GM19324 (cell line): ENCODE measurements around the gene TEDC1.

Source experiments
- ATAC-seq: cut with Tn5 transposase; IDR thresholded peaks from one replicate; pipeline ENCODE4 v1.9.1; 2021; ENCODE audit warnings: mild to moderate bottlenecking, moderate library complexity; ENCODE audit not compliant: unreplicated experiment, low FRiP score

TEDC1 gene

DNA sequence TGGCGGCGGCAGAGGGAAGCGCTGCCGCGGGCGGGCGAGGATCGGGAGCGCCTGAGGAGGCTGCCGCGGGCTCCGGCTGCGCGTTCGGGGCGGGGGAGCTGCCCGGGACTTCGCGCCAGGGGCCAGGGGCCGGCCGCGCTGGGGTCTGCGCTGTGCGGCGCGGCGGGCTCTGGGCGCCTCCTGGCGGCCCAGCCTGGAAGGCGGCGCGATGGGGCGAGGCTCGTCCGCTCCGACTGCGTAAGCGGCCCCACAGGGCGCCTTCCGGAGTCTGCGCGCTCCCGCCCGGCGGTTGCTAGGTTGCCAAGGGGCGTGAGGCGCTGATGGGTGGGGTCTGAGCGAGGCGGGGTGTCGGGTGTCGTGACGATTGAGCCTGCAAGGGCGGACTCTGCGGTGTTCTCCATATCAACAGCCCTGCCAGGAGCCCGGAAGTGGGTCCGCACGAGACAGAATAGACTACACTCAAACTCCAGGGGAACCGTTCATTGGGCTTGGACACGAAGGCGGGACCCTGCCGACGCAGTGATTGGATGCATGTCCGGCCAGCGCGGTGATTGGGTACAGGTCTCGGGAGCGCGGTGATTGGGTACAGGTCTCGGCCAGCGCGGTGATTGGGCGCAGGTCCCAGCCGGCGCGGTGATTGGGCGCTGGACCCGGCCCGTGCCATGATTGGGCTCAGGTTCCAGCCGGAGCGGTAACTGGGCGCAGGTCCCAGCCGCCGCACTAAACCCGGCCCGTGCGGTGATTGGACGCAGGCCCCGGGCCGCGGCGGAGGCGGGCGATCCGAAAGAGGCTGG lies at the start of gene TEDC1:
Gene TEDC1, plus strand, starts transcription at position 675 of the 794 bp plus-strand sequence. CDS start 130 bp downstream, outside the sequence.
- ATAC-seq: peak; percentile 76

- no peak for ATAC-seq
Observed at GRCh38 chr14:105442125-105442524, 48.9 kb upstream of the TEDC1 start.

GRCh38 chr14:105442834-105443233 lies 48.2 kb upstream of the TEDC1 start:
- ATAC-seq: no peak

DNA sequence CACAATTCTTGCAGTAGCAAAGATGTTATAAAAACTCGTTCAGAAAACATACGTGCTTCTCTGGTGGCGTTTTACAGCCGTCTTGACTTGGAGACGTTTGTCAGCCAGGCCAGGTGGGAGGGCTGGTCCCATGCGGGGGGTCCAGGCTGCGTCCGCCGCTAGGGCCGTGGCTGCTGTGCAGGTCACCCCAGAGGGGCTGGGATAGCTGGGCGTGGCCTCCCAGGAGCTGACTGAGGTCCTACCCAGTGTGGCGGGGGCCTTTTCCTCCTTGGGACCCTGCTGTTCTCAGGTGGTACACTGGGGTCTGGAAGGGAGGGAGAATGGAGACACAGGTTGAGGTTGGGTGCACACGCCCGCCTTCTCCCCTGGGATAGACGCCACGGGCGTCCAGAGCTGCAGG lies 46.2 kb upstream of the TEDC1 start:
- ATAC-seq: no peak

- ATAC-seq: no peak
Observed at GRCh38 chr14:105445290-105445689, 45.8 kb upstream of the TEDC1 start.

DNA sequence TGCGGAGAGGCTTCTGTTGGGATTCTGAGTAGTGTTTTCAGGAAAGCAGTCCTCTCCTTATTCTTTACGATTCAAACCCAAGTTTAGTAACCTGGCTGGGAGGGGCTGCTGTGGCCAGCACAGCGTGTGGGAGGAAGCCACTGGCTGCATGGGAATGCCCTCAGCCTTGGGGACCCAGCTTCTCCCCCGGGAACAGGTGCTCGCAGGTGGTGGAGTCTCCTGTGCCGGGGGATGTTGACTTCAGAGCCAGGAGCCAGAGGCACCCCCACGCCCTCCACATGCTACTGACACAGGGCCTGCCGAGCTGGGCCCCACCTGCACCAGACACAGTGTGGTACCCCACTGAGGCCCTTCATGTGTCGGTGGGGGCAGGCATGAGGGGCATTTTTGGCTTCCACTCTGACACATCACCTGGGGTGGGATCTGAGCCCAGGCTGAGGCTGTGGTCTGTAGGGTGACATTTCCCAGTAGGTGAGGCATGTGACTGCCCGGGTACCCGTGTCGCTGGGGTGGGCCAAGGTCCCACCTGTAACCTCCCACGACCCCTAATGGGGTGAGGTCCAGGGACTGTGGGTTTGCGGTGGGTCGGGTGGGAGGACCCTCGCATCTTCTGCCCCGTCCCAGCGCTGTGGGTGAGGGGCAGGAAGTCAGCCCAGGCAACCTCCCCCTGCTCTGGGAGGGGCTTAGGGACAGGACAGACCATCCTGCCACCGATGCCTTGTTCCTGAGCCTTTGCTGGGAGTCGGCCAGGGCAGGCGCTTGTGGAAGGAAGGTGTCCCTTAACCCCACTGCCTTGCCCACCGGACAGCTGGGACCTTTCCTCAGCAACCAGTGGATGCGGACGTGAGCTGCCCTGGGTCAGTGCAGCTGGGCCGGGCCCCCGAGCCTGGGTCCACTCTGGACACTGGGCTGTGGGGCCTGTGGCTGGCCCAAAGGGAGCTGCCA lies 44.9 kb upstream of the TEDC1 start:
- ATAC-seq: no peak

GRCh38 chr14:105446971-105447370 lies 44.1 kb upstream of the TEDC1 start:
- ATAC-seq: no peak

- ATAC-seq: no peak
Observed at GRCh38 chr14:105447651-105448640, 43.1 kb upstream of the TEDC1 start.

DNA sequence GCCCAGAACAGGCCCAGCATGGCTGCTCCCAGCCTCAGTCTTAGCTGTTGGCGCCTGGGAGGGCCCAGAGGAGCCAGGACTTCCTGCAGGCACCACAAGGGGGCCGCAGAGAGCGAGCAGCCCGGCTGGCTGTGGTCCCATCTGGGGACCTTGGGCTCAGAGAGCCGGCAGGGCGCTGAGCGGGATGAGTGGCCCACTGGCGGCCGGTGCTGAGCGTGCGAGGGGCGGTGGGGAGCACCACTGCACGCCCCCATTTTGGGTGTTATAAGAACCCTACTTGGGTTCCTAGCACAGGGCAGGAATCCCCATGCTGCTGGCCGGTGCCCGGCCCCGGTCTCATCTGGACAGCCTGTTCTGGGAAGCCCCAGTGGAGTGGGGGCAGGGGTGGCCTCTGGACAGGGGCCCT lies 42.3 kb upstream of the TEDC1 start:
- no peak for ATAC-seq

GRCh38 chr14:105449276-105450122 lies 41.5 kb upstream of the TEDC1 start:
- no peak for ATAC-seq

- ATAC-seq: no peak
Observed at GRCh38 chr14:105450123-105450505, 40.9 kb upstream of the TEDC1 start.

DNA sequence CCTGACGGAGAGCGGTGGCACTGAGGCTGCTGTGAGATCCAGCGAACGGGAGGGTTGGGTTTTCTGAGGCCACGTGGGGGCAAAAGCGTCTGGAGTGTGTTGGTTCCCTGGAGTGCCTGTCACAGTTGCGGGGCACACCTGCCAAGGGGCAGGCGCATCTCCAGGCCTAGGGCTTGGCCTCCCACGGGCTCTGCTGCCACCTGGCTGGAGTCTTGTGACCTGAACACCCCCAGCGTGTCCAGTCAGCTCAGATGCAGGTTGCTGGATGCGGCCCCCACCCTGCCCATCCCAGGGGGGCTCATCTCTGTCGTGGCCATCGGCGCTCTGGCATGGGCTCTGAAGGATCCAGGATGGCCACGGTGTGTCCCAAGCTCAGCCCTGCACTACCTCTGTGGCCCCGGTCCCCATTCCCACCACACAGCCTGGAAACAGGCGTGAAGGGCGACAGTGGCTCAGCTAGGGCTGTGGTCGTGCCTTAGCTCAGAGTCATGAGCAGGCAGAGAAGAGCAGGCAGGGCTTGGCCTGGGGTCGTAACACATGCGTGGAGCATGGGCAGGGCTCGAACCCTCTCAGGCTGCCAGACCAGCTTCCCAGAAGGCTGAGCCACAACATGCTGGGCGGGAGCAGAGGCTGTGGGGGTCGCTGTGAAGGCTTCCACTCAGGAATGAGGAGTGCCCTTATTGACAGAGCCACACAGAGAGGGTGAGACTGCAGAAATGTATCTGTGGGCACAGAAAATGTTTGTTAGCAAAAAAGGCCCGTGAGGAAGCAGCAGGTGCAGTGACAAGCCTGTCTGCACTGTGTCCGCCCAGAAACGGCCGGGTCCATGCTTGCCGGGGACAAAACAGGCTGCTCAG lies 40.0 kb upstream of the TEDC1 start:
- ATAC-seq: no peak

DNA sequence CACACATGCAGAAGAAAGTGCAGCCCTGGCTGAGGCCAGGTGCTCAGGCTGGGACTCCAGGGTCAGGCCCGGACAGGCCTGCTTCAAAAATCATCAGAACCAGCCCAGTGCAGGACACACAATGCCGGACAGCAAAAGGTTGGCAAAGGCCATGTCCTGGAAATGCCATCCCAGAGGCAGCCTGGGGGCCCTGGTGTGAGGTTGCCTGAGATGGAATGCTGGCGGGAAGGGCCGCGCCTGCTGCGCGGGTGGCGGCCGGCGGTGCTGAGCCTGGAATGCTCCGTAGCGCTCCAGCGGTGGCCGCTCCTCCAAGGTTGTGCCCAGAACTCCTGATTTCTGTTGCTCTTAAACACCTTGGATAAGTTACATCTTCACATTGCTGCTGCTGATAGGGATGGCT lies 38.1 kb upstream of the TEDC1 start:
- no peak for ATAC-seq

DNA sequence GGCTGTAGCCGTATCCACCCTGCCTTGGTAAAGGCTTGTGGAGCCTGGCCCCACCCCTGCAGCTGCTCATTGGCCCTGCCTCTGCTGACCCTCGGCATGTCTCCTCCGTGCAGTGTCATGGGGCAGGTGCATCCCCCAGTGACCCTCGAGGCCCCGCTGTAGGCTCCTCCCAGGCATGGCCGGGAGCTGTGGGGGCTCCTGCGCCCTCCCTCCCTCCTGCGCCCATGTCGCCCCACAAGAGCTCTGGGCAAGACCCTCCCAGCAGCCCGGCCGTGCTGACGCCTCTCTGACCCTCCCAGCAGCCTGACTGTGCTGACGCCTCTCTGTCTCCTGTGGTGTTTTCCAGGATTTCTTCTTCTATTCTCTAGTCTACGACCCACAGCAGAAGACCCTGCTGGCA lies 37.2 kb upstream of the TEDC1 start:
- ATAC-seq: no peak

GRCh38 chr14:105455086-105455640 lies 35.9 kb upstream of the TEDC1 start:
- no peak for ATAC-seq

DNA sequence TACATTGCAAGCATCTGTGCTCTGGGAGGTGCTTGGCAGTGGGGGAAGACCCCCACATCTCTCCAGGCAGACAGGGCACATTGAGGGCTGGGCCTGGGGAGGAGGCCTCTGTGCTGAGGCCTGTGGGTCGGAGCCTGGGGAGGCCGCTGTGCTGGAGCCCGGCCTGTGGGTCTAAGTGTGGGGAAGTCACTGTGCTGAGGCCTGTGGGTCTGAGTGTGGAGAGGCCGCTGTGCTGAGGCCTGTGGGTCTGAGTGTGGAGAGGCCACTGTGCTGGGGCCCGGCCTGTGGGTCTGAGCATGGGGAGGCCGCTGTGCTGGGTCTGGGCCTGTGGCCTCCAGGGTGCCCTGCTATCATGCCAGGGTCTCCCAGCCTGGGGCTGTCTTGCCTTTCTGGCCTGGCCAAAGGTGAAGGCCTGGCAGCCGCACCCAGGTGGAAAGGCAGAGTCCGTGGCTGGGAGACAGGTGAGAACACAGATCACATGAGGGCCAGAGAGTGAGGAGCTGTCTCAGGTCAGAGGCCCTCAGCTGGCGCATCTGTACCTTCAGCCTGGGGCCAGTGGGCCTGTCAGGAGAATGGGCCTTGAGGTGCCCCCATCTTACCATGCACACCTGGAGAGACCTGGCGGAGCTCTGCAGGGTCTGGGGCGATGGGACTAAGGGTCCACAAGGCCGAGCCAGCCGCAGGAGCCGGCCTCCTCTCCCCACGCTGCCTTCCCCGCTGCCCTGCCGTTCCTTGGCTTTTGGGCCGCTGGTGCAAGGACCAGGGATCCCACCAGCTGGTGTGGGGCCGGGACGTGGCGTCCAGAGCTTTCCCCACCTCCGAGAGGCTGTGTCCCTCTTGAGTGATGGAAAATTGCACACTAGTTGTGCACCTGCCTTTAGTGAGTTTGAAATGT lies 35.0 kb upstream of the TEDC1 start:
- ATAC-seq: no peak
